Panc1 (cell line): ENCODE data around the gene ANKRD42. TPM values are rescaled to one million over a fixed set of nuclear protein-coding genes. Genes with fewer than 3 reads are reported as not detected.

Experiments
- ATAC-seq: fragments of 200-7000 bp; cut with Tn5 transposase; 2 replicates; pipeline ENCODE4 v1.9.1; 2020; ENCODE audit warnings: mild to moderate bottlenecking, moderate library complexity
- BruUV-seq: library from RNA; stranded (reverse); fragments of 400-500 nt; replicated peaks from 2 replicates; lab custom pipeline; 2021; lab: Mats Ljungman, UMichigan
- CTCF ChIA-PET: fragments of 300-600 bp; sonication (Branson Sonifier 250); formaldehyde crosslinking; loops from one replicate; lab custom pipeline; 2022; ENCODE audit warnings: antibody characterized with exemption; lab: Charles Lee
- POLR2A ChIA-PET: fragments of 300-600 bp; sonication (Branson Sonifier 250); formaldehyde crosslinking; loops from one replicate; lab custom pipeline; 2022; ENCODE audit warnings: antibody characterized with exemption; lab: Charles Lee
- DNase-seq: peaks from one replicate; pipeline ENCODE4 v3.0.0-alpha.2; 2010; ENCODE audit warnings: low read depth, low spot score
- H3K27ac ChIP-seq: 2 replicates; pipeline ENCODE4 v1.5.1; 2011; ENCODE audit warnings: mild to moderate bottlenecking, low read length, inconsistent platforms
- H3K27me3 ChIP-seq: fragments of 200-500 bp; sonication (Bioruptor generic); 2 replicates; pipeline ENCODE4 v1.6.0; 2014; ENCODE audit warnings: low read length, inconsistent platforms; ENCODE audit not compliant: control insufficient read depth, insufficient read depth
- H3K36me3 ChIP-seq: fragments of 200-500 bp; sonication (Bioruptor generic); 2 replicates; pipeline ENCODE4 v1.5.1; 2014; ENCODE audit warnings: inconsistent platforms, mild to moderate bottlenecking, low read length, moderate library complexity; ENCODE audit not compliant: control insufficient read depth, insufficient read depth
- H3K4me1 ChIP-seq: 2 replicates; pipeline ENCODE4 v1.5.1; 2011; ENCODE audit warnings: inconsistent platforms, mild to moderate bottlenecking, low read length, moderate library complexity; ENCODE audit not compliant: control insufficient read depth, insufficient read depth
- H3K4me3 ChIP-seq, 2 experiments: 2 replicates each; pipeline ENCODE4 v1.5.1; 2011 to 2012; ENCODE audit warnings: low read depth in 2 of 2, low read length in 2 of 2, mild to moderate bottlenecking in 2 of 2, inconsistent platforms in 1 of 2, moderate library complexity in 1 of 2
- H3K9me3 ChIP-seq: fragments of 200-500 bp; sonication (Bioruptor generic); 2 replicates; pipeline ENCODE4 v1.5.1; 2014; ENCODE audit warnings: low read depth, mild to moderate bottlenecking, inconsistent platforms, low read length, moderate library complexity; ENCODE audit not compliant: control insufficient read depth, insufficient read depth
- CTCF ChIP-seq: fragments of 450-650 bp; IDR thresholded peaks from 2 replicates; pipeline ENCODE4 v1.5.1; 2017; ENCODE audit warnings: mild to moderate bottlenecking
- POLR2AphosphoS5 ChIP-seq: IDR thresholded peaks from 2 replicates; pipeline ENCODE4 v1.6.1; 2012; ENCODE audit warnings: mild to moderate bottlenecking, low read depth, low read length, moderate library complexity
- REST ChIP-seq, 2 experiments: IDR thresholded peaks; 2 replicates each; pipeline ENCODE4 v1.6.1; 2011 to 2012; ENCODE audit warnings: low read depth in 2 of 2, control low read depth in 1 of 2, low read length in 1 of 2, mild to moderate bottlenecking in 1 of 2, moderate library complexity in 1 of 2; ENCODE audit not compliant: insufficient read depth in 1 of 2
- SIN3A ChIP-seq: IDR thresholded peaks from 2 replicates; pipeline ENCODE4 v1.6.1; 2012; ENCODE audit warnings: low read depth, mild to moderate bottlenecking, low read length, moderate library complexity, borderline replicate concordance; ENCODE audit not compliant: insufficient read depth
- TCF7L2 ChIP-seq: IDR thresholded peaks from 2 replicates; pipeline ENCODE4 v1.6.1; 2011; ENCODE audit warnings: mild to moderate bottlenecking, low read depth, low read length, inconsistent platforms
- in situ Hi-C: cut with HindIII; loops from 2 replicates; pipeline ENCODE4 v1.10.0; 2016; ENCODE audit warnings: low sequenced_read_pairs, low pct_unique_long_range_greater_than_20kb
- intact Hi-C: fragments of 100-400 bp; cut with micrococcal nuclease; formaldehyde crosslinking; loops from one replicate; pipeline ENCODE4 v1.10.0; 2022; ENCODE audit not compliant: unreplicated experiment
- total RNA-seq: library from RNA; stranded (reverse); gene quantifications from one replicate; pipeline ENCODE4 v1.2.1, GENCODE V29; 2021; ENCODE audit not compliant: unreplicated experiment

Gene ANKRD42
- total RNA-seq, 1 experiment from 2014 or later, result 14.8 TPM

- DNase-seq (no peak), ATAC-seq (no peak)
- TF ChIP-seq POLR2AphosphoS5, result no peak
- TF ChIP-seq CTCF, result no peak
- no peak for TF ChIP-seq REST (IDR thresholded peaks at IDR 0.05; ENCODE audit: insufficient read depth in 1 of 2, low read depth in 2 of 2, low read length in 1 of 2)
- TF ChIP-seq SIN3A, result no peak
- TF ChIP-seq TCF7L2, result no peak
- Histone ChIP-seq H3K9me3 (no peaks in the 10 kb centered on the region), H3K27me3 (no peaks in the 10 kb centered on the region), H3K27ac (no peak overlapping the region), H3K4me1 (no peaks in the 10 kb centered on the region), H3K4me3 (no peak overlapping the region), H3K36me3 (peaks cover 23% of the 10 kb centered on the region)
- intact Hi-C loops, result no loop called here
- no TSS peak for BruUV-seq
- in situ Hi-C loops, result no loop called here
- ChIA-PET POLR2A (no interaction called here), CTCF (no interaction called here)
Measured at GRCh38 chr11:83272627-83273026, 79.1 kb downstream of the ANKRD42 start.

GRCh38 chr11:83275888-83276641 is 82.6 kb downstream of the ANKRD42 start:
- Histone ChIP-seq H3K4me3 (no peak overlapping the region), H3K4me1 (no peaks in the 10 kb centered on the region), H3K36me3 (peaks cover 33% of the 10 kb centered on the region), H3K9me3 (no peaks in the 10 kb centered on the region), H3K27me3 (no peaks in the 10 kb centered on the region), H3K27ac (no peak overlapping the region)
- in situ Hi-C loops, result no loop called here
- no TSS peak for BruUV-seq
- no peak for ATAC-seq
- TF ChIP-seq SIN3A (no peak), TCF7L2 (no peak), CTCF (no peak), REST (IDR thresholded peaks at IDR 0.05; ENCODE audit: insufficient read depth in 1 of 2, low read depth in 2 of 2, low read length in 1 of 2) (no peak), POLR2AphosphoS5 (no peak)
- no peak for DNase-seq
- ChIA-PET POLR2A (no interaction called here), CTCF (interaction anchor here (0.8 kb wide), 1 partner anchor 106 kb away, joined by 3 read pairs; no protein-coding TSS in a partner anchor)
- intact Hi-C loops, result no loop called here
